ENCODE results near the gene GART. TPM values are rescaled to one million over a fixed set of nuclear protein-coding genes. Genes with fewer than 3 reads are reported as not detected.
"Not testable (repeated sequence)": the region's sequence is repeated elsewhere in the genome, so short reads cannot be mapped to it uniquely, and the experiment has no call there.

The GART gene
- total and polyA plus RNA-seq, 4 donors = 13.6 to 60.6 (median 41.3) TPM

GRCh38 chr21:33576741-33577141 is 34.8 kb upstream of the GART start:
- H3K4me3 ChIP-seq (ENCODE audit: low read length in 2 of 2); DNase-seq; H3K27me3 ChIP-seq (ENCODE audit: control insufficient read depth in 1 of 2, insufficient read depth in 2 of 2, low read length in 1 of 2); H3K27ac ChIP-seq (ENCODE audit: low read depth in 1 of 2, low read length in 2 of 2); H3K4me1 ChIP-seq (ENCODE audit: control insufficient read depth in 1 of 2, insufficient read depth in 2 of 2, low read length in 2 of 2); H3K9me3 ChIP-seq (ENCODE audit: control insufficient read depth, low read length); intact Hi-C loops (cut with DNase I); ATAC-seq (ENCODE audit: low FRiP score); H3K36me3 ChIP-seq (ENCODE audit: control insufficient read depth in 1 of 2, insufficient read depth in 2 of 2, low read length in 1 of 2): not testable (repeated sequence)
- 47 to 62% methylated on average over 2 of the region's 2 CpGs for WGBS, 2 donors

DNA sequence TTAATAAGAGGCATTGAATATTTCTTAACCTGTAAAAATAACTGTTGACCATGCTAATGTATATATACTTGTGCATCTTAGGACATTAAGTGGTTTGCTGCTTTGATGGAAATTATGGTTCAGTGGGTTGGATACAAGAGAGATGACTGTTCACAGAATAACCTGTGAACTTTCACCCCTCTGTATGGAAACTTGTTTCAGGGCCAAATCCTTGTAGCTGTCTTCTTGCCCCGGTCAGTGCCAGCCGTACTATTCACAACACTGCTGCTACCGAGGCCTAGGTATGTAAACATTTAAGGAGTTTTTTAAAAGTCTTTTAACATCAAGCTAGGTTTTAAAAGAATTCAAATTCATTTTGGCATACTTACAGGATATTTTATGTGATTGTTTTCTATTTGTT is 30.4 kb upstream of the GART start:
- no peak overlapping the region for H3K4me3 ChIP-seq (ENCODE audit: low read length in 2 of 2)
- WGBS, 2 donors = 17 to 20% methylated on average over 3 of the region's 3 CpGs
- no peaks in the 10 kb centered on the region for H3K4me1 ChIP-seq (ENCODE audit: control insufficient read depth in 1 of 2, insufficient read depth in 2 of 2, low read length in 2 of 2)
- intact Hi-C loops (cut with DNase I) = no loop called here
- DNase-seq (no peak), ATAC-seq (ENCODE audit: low FRiP score) (no peak)
- H3K27me3 ChIP-seq (ENCODE audit: control insufficient read depth in 1 of 2, insufficient read depth in 2 of 2, low read length in 1 of 2) = no peaks in the 10 kb centered on the region
- peaks cover 3 to 6% of the 10 kb centered on the region in 2 donors for H3K36me3 ChIP-seq (ENCODE audit: control insufficient read depth in 1 of 2, insufficient read depth in 2 of 2, low read length in 1 of 2)
- H3K9me3 ChIP-seq (ENCODE audit: control insufficient read depth, low read length) = no peaks in the 10 kb centered on the region
- no peak overlapping the region for H3K27ac ChIP-seq (ENCODE audit: low read depth in 1 of 2, low read length in 2 of 2)

DNA sequence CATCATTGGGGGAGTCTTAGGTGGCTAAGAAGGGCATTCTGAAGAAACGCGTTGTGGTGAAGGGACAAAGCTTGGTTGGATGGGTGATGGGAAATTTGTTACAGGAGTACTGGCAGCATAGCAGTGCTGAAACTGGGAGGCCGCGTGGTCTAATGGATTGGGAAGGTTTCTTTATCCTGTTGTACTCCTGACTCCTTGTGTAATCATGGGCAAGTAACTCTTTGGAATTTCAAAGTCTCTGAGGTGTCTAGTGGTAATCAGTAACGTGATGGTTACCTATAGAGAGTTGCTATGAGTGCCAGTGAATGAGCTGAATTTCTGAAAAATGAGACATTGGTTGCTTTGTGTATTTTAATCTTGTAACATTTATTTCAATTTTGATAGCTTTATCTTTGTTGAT is 28.1 kb upstream of the GART start:
- Histone ChIP-seq H3K27ac (ENCODE audit: low read depth in 1 of 2, low read length in 2 of 2) (no peak overlapping the region), H3K4me1 (ENCODE audit: control insufficient read depth in 1 of 2, insufficient read depth in 2 of 2, low read length in 2 of 2) (no peaks in the 10 kb centered on the region), H3K27me3 (ENCODE audit: control insufficient read depth in 1 of 2, insufficient read depth in 2 of 2, low read length in 1 of 2) (no peaks in the 10 kb centered on the region), H3K36me3 (ENCODE audit: control insufficient read depth in 1 of 2, insufficient read depth in 2 of 2, low read length in 1 of 2) (peaks cover 0 to 4% of the 10 kb centered on the region in 2 donors), H3K9me3 (ENCODE audit: control insufficient read depth, low read length) (no peaks in the 10 kb centered on the region), H3K4me3 (ENCODE audit: low read length in 2 of 2) (no peak overlapping the region)
- ATAC-seq (ENCODE audit: low FRiP score) (no peak), DNase-seq (no peak)
- WGBS, 2 donors = 81% methylated on average over 5 of the region's 5 CpGs
- intact Hi-C loops (cut with DNase I) = no loop called here

GRCh38 chr21:33568448-33568847 is 26.5 kb upstream of the GART start:
- intact Hi-C loops (cut with DNase I) = no loop called here
- Histone ChIP-seq H3K9me3 (ENCODE audit: control insufficient read depth, low read length) (no peaks in the 10 kb centered on the region), H3K27ac (ENCODE audit: low read depth in 1 of 2, low read length in 2 of 2) (no peak overlapping the region), H3K36me3 (ENCODE audit: control insufficient read depth in 1 of 2, insufficient read depth in 2 of 2, low read length in 1 of 2) (peaks cover 0 to 4% of the 10 kb centered on the region in 2 donors), H3K27me3 (ENCODE audit: control insufficient read depth in 1 of 2, insufficient read depth in 2 of 2, low read length in 1 of 2) (no peaks in the 10 kb centered on the region), H3K4me3 (ENCODE audit: low read length in 2 of 2) (no peak overlapping the region), H3K4me1 (ENCODE audit: control insufficient read depth in 1 of 2, insufficient read depth in 2 of 2, low read length in 2 of 2) (no peaks in the 10 kb centered on the region)
- WGBS, 2 donors = 88 to 89% methylated on average over 2 of the region's 2 CpGs
- no peak for DNase-seq
- no peak for ATAC-seq (ENCODE audit: low FRiP score)

- Histone ChIP-seq H3K4me1 (ENCODE audit: control insufficient read depth in 1 of 2, insufficient read depth in 2 of 2, low read length in 2 of 2) (no peaks in the 10 kb centered on the region), H3K4me3 (ENCODE audit: low read length in 2 of 2) (no peak overlapping the region), H3K9me3 (ENCODE audit: control insufficient read depth, low read length) (no peaks in the 10 kb centered on the region), H3K27ac (ENCODE audit: low read depth in 1 of 2, low read length in 2 of 2) (no peak overlapping the region), H3K27me3 (ENCODE audit: control insufficient read depth in 1 of 2, insufficient read depth in 2 of 2, low read length in 1 of 2) (no peaks in the 10 kb centered on the region), H3K36me3 (ENCODE audit: control insufficient read depth in 1 of 2, insufficient read depth in 2 of 2, low read length in 1 of 2) (peaks cover 0 to 4% of the 10 kb centered on the region in 2 donors)
- DNase-seq (no peak), ATAC-seq (ENCODE audit: low FRiP score) (no peak)
- WGBS, 2 donors = 86% methylated on average over 6 of the region's 6 CpGs
- intact Hi-C loops (cut with DNase I) = no loop called here
These were observed 26.0 kb upstream of the GART start for GRCh38 chr21:33567914-33568313.

GRCh38 chr21:33566514-33566913 is 24.6 kb upstream of the GART start:
- 95 to 98% methylated on average over 2 of the region's 2 CpGs for WGBS, 2 donors
- DNase-seq = no peak
- Histone ChIP-seq H3K9me3 (ENCODE audit: control insufficient read depth, low read length) (no peaks in the 10 kb centered on the region), H3K27me3 (ENCODE audit: control insufficient read depth in 1 of 2, insufficient read depth in 2 of 2, low read length in 1 of 2) (no peaks in the 10 kb centered on the region), H3K4me3 (ENCODE audit: low read length in 2 of 2) (no peak overlapping the region), H3K4me1 (ENCODE audit: control insufficient read depth in 1 of 2, insufficient read depth in 2 of 2, low read length in 2 of 2) (no peaks in the 10 kb centered on the region), H3K36me3 (ENCODE audit: control insufficient read depth in 1 of 2, insufficient read depth in 2 of 2, low read length in 1 of 2) (peaks cover 1 to 4% of the 10 kb centered on the region in 2 donors), H3K27ac (ENCODE audit: low read depth in 1 of 2, low read length in 2 of 2) (no peak overlapping the region)
- no peak for ATAC-seq (ENCODE audit: low FRiP score)
- intact Hi-C loops (cut with DNase I) = no loop called here

DNA sequence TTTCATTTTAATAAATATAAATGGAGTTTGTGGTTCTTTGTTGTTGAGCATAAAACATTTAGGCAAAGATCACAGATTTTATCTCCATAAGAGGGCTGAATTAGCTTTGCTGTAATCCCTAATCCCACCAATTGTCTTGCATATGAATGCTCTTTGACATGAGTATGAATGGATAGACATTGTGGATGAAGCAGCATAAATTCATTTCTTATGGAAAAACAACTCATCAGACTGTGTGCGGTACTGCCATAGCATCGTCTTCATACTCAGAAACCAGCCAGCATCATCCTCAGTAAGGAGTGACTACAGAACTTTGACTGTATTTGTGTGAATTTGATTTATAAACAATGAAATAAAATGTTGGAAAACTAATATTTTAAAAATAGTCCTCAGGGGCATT is 20.5 kb upstream of the GART start:
- peaks cover 5 to 9% of the 10 kb centered on the region in 2 donors for H3K36me3 ChIP-seq (ENCODE audit: control insufficient read depth in 1 of 2, insufficient read depth in 2 of 2, low read length in 1 of 2)
- no peaks in the 10 kb centered on the region for H3K9me3 ChIP-seq (ENCODE audit: control insufficient read depth, low read length)
- H3K27ac ChIP-seq (ENCODE audit: low read depth in 1 of 2, low read length in 2 of 2) = no peak overlapping the region
- no peak for ATAC-seq (ENCODE audit: low FRiP score)
- H3K4me1 ChIP-seq (ENCODE audit: control insufficient read depth in 1 of 2, insufficient read depth in 2 of 2, low read length in 2 of 2) = no peaks in the 10 kb centered on the region
- no peaks in the 10 kb centered on the region for H3K27me3 ChIP-seq (ENCODE audit: control insufficient read depth in 1 of 2, insufficient read depth in 2 of 2, low read length in 1 of 2)
- 95% methylated on average over 2 of the region's 2 CpGs for WGBS, 2 donors
- intact Hi-C loops (cut with DNase I) = no loop called here
- no peak overlapping the region for H3K4me3 ChIP-seq (ENCODE audit: low read length in 2 of 2)
- DNase-seq = no peak

DNA sequence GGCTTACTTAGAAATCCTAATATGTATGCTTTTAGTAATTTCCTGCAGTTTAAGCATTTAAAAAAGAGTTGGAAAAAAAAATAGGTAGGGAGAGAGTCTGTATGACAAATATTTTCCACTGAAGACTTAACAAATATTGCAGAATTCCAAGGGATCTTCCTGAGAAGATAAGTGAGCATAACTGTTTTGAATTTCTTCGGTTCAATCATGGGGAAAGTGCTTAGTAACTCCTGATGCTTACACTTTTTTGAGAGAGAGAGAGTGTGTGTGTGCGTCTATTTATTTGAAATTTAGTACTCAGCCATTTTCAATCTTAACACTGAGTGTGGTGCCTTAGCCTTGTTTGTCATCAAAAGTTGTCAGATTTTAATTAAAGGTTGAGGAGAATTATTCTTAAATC is 19.5 kb upstream of the GART start:
- intact Hi-C loops (cut with DNase I) = no loop called here
- ATAC-seq (ENCODE audit: low FRiP score) (no peak), DNase-seq (no peak)
- Histone ChIP-seq H3K4me1 (ENCODE audit: control insufficient read depth in 1 of 2, insufficient read depth in 2 of 2, low read length in 2 of 2) (no peaks in the 10 kb centered on the region), H3K36me3 (ENCODE audit: control insufficient read depth in 1 of 2, insufficient read depth in 2 of 2, low read length in 1 of 2) (peaks cover 7 to 9% of the 10 kb centered on the region in 2 donors), H3K27me3 (ENCODE audit: control insufficient read depth in 1 of 2, insufficient read depth in 2 of 2, low read length in 1 of 2) (no peaks in the 10 kb centered on the region), H3K4me3 (ENCODE audit: low read length in 2 of 2) (no peak overlapping the region), H3K9me3 (ENCODE audit: control insufficient read depth, low read length) (no peaks in the 10 kb centered on the region), H3K27ac (ENCODE audit: low read depth in 1 of 2, low read length in 2 of 2) (no peak overlapping the region)
- 53% methylated on average over 2 of the region's 2 CpGs for WGBS, 2 donors

DNA sequence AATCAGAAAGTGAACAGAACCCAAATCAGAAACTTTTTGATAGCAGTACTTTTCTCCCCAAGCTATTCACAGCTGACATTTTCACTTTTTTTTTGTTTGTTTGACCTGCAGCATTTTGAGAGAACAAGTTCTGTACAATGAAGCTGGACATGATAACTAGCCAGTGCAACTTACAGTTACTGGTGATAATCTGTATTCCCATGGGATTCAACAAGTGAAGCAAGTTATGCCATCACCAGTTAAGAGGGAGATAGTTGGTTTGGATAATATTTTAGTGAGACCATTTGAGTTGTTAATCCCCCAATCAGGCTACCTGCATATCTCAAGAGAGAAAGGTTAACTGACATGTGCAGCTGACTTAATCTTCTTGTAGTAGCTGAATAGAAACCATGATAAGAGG is 19.0 kb upstream of the GART start:
- DNase-seq (no peak), ATAC-seq (ENCODE audit: low FRiP score) (no peak)
- no peaks in the 10 kb centered on the region for H3K9me3 ChIP-seq (ENCODE audit: control insufficient read depth, low read length)
- intact Hi-C loops (cut with DNase I) = no loop called here
- no peaks in the 10 kb centered on the region for H3K4me1 ChIP-seq (ENCODE audit: control insufficient read depth in 1 of 2, insufficient read depth in 2 of 2, low read length in 2 of 2)
- H3K27ac ChIP-seq (ENCODE audit: low read depth in 1 of 2, low read length in 2 of 2) = no peak overlapping the region
- H3K36me3 ChIP-seq (ENCODE audit: control insufficient read depth in 1 of 2, insufficient read depth in 2 of 2, low read length in 1 of 2) = peaks cover 7 to 9% of the 10 kb centered on the region in 2 donors
- H3K27me3 ChIP-seq (ENCODE audit: control insufficient read depth in 1 of 2, insufficient read depth in 2 of 2, low read length in 1 of 2) = no peaks in the 10 kb centered on the region
- H3K4me3 ChIP-seq (ENCODE audit: low read length in 2 of 2) = no peak overlapping the region

Data from aorta (tissue), 5 donors.